Activated T-cell treated with anti-CD3 and anti-CD28 coated beads for 1 hour (primary cell): ENCODE results near the gene INSC.

Experiments used
- DNase-seq: peaks from one replicate; pipeline ENCODE4 v3.0.0-alpha.2; 2020; ENCODE audit warnings: low read depth

Gene INSC

GRCh38 chr11:15146271-15147003 is 31.7 kb downstream of the INSC start:
- DNase-seq = no peak

- no peak for DNase-seq
Measured at GRCh38 chr11:15148169-15148568, 33.4 kb downstream of the INSC start.

GRCh38 chr11:15149050-15149449 is 34.3 kb downstream of the INSC start:
- DNase-seq = no peak

GRCh38 chr11:15150507-15150906 is 35.8 kb downstream of the INSC start:
- no peak for DNase-seq

GRCh38 chr11:15153231-15153630 is 38.5 kb downstream of the INSC start:
- no peak for DNase-seq

GRCh38 chr11:15157181-15157580 is 42.5 kb downstream of the INSC start:
- DNase-seq = no peak

- no peak for DNase-seq
Measured at GRCh38 chr11:15157606-15158137, 42.9 kb downstream of the INSC start.

GRCh38 chr11:15158351-15159015 is 43.8 kb downstream of the INSC start:
- DNase-seq = no peak

- no peak for DNase-seq
Measured at GRCh38 chr11:15159085-15159484, 44.4 kb downstream of the INSC start.

- DNase-seq = no peak
Measured at GRCh38 chr11:15161790-15162189, 47.1 kb downstream of the INSC start.

GRCh38 chr11:15163136-15163535 is 48.4 kb downstream of the INSC start:
- DNase-seq = no peak

- DNase-seq = no peak
Measured at GRCh38 chr11:15166204-15166603, 51.5 kb downstream of the INSC start.

GRCh38 chr11:15169815-15170551 is 55.3 kb downstream of the INSC start:
- no peak for DNase-seq

GRCh38 chr11:15170698-15171097 is 56.0 kb downstream of the INSC start:
- no peak for DNase-seq

- DNase-seq = no peak
Measured at GRCh38 chr11:15171956-15172355, 57.2 kb downstream of the INSC start.

- no peak for DNase-seq
Measured at GRCh38 chr11:15175831-15176230, 61.1 kb downstream of the INSC start.

- no peak for DNase-seq
Measured at GRCh38 chr11:15176646-15177163, 62.0 kb downstream of the INSC start.

GRCh38 chr11:15177491-15177890 is 62.8 kb downstream of the INSC start:
- DNase-seq = no peak

- no peak for DNase-seq
Measured at GRCh38 chr11:15178214-15178613, 63.5 kb downstream of the INSC start.

- DNase-seq = no peak
Measured at GRCh38 chr11:15179167-15179566, 64.4 kb downstream of the INSC start.

GRCh38 chr11:15180212-15180792 is 65.6 kb downstream of the INSC start:
- no peak for DNase-seq

- DNase-seq = no peak
Measured at GRCh38 chr11:15182372-15182771, 67.6 kb downstream of the INSC start.
